GM18505 (cell line): ENCODE measurements around the gene CYTIP.

Source experiments
- ATAC-seq: cut with Tn5 transposase; IDR thresholded peaks from one replicate; pipeline ENCODE4 v1.9.1; 2021; ENCODE audit not compliant: unreplicated experiment
- POLR2A ChIP-seq: IDR thresholded peaks from 4 replicates; pipeline ENCODE4 v1.6.1; 2011; ENCODE audit warnings: borderline replicate concordance; ENCODE audit not compliant: insufficient read depth, insufficient read length; ENCODE audit errors: extremely low read depth

CYTIP gene

DNA sequence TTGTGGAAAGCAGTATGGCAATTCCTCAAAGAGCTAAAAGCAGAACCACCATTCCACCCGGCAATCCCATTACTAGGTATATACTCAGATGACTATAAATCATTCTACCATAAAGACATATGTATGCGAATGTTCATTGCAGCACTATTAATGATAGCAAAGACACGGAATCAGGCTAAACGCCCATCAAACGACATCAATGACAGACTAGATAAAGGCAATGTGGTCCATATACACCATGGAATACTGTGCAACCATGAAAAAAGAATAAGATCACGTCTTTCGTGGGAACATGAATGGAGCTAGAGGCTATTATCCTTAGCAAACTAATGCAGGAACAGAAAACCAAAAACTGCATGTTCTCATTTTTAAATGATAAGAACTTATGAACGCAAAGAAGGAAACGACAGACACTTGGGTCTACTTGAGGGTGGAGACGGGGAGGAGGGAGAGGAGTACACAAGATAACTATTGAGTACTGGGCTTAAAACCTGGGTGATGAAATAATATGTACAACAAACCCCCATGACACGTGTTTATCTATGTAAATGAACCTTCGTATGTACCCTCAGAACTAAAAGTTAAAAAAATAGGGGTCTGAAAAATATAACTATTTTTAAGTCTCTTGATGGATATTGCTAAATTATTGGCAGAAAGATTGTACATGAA lies 32.0 kb upstream of the CYTIP start:
- ATAC-seq, result no peak
- no peak for TF ChIP-seq POLR2A

- no peak for ATAC-seq
- TF ChIP-seq POLR2A, result no peak
These were observed 29.7 kb upstream of the CYTIP start for GRCh38 chr2:157473581-157473980.

DNA sequence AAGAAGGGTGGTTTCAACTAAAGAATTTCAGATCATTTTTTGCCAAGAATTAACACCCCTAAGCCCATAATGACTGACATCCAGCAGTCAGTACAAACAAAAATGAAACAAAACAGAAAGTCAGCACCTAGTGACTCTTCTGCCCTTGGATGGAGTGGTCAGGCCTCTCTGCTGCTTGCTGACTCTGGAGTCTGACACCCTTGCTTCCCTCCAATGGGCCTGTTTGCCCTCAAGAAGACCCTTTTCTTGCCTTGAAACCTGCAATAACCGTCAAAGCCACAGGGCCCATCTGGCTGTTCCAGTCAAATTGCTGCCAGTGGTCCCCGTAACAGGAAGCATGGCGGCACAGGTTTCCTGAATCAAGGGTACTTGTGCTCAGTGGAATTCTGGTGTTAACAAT lies 27.2 kb upstream of the CYTIP start:
- ATAC-seq, result no peak
- TF ChIP-seq POLR2A, result no peak

GRCh38 chr2:157470321-157470720 lies 26.4 kb upstream of the CYTIP start:
- peak; percentile 41 for ATAC-seq
- peak; percentile 60 for TF ChIP-seq POLR2A

- no peak for ATAC-seq
- no peak for TF ChIP-seq POLR2A
These were observed 25.8 kb upstream of the CYTIP start for GRCh38 chr2:157469726-157470125.

- TF ChIP-seq POLR2A, result peak; percentile 43
- peak; percentile 79 for ATAC-seq
These were observed 25.2 kb upstream of the CYTIP start for GRCh38 chr2:157468931-157469708.

DNA sequence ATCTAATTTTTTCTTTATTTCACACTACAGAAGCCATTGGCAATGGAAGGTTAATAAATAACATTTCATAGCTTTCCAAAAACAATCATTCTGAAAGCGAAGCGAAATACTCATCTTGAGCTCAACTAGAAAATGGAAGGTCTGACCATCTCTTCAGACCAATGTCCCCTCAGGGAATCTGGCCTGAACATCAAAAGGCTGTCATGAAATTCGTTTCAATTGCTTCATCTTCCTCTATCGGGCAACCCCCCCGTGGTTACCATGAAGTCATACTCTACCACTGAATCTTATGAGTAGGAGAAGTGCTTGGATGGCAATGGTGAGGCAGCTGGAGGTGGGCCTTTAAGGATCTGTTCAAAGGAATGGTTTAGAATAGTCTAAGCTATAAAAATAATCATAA lies 22.9 kb upstream of the CYTIP start:
- no peak for TF ChIP-seq POLR2A
- ATAC-seq, result no peak

GRCh38 chr2:157465554-157465953 lies 21.7 kb upstream of the CYTIP start:
- ATAC-seq, result no peak
- TF ChIP-seq POLR2A, result no peak

DNA sequence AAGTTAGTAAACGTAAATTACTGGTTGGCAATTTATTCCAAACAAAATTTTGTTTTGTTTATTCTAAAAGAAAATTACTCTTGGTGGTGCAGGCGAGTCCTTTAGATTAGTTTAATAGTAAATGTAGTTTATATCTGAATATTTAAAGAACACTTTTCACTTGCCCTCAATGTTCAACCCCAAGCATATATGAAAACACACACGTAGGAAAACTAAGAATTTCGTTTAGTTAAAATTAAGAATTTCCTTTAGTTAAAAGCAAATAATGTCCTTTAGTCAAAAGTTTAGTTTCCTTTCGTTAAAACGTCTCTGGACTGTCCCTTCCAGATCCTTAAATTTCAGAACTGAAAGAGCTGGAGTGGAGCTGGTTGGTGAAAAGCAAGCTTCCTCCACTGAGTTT lies 19.1 kb upstream of the CYTIP start:
- ATAC-seq, result no peak
- no peak for TF ChIP-seq POLR2A

GRCh38 chr2:157460897-157461296 lies 17.0 kb upstream of the CYTIP start:
- ATAC-seq, result no peak
- no peak for TF ChIP-seq POLR2A

GRCh38 chr2:157460384-157460837 lies 16.5 kb upstream of the CYTIP start:
- TF ChIP-seq POLR2A, result no peak
- ATAC-seq, result no peak

- TF ChIP-seq POLR2A, result no peak
- no peak for ATAC-seq
These were observed 15.6 kb upstream of the CYTIP start for GRCh38 chr2:157459486-157459885.

GRCh38 chr2:157447741-157448140 lies 3.9 kb upstream of the CYTIP start:
- TF ChIP-seq POLR2A, result no peak
- no peak for ATAC-seq

- TF ChIP-seq POLR2A, result no peak
- no peak for ATAC-seq
These were observed 3.1 kb upstream of the CYTIP start for GRCh38 chr2:157447031-157447430.
